Adrenal gland (tissue), 12 donors: ENCODE measurements around the gene RBM8A. TPM values are rescaled to one million over a fixed set of nuclear protein-coding genes. Genes with fewer than 3 reads are reported as not detected.

Source experiments
- DNase-seq, 7 donors: peaks; one replicate each; pipeline ENCODE4 v3.0.0-alpha.2; 2019 to 2020
- H3K27ac ChIP-seq, 5 donors: fragments of 200-600 bp; sonication (generic) in 4 of 5; 1 replicate in 3 of 5; 2 replicates in 2 of 5; pipeline versions ENCODE4 v1.5.1 to v1.8.0; 2016 to 2020; ENCODE audit warnings: mild to moderate bottlenecking in 1 of 5
- H3K27me3 ChIP-seq: fragments of 200-600 bp; 2 replicates; pipeline ENCODE4 v1.8.0; 2021
- H3K36me3 ChIP-seq, 2 donors: fragments of 200-600 bp; replicated peaks in 1 of 2; 1 replicate in 1 of 2; 2 replicates in 1 of 2; pipeline versions ENCODE4 v1.5.1 to v1.8.0; 2018 to 2022
- H3K4me1 ChIP-seq, 2 donors: fragments of 200-600 bp; replicated peaks in 1 of 2; 1 replicate in 1 of 2; 2 replicates in 1 of 2; pipeline versions ENCODE4 v1.5.1 to v1.8.0; 2018 to 2021
- H3K4me3 ChIP-seq, 4 donors: fragments of 200-600 bp; sonication (generic) in 3 of 4; one replicate each; pipeline ENCODE4 v1.5.1; 2016 to 2018
- H3K9me3 ChIP-seq, 3 donors: fragments of 200-600 bp; sonication (generic) in 1 of 3; replicated peaks in 1 of 3; 1 replicate in 2 of 3; 2 replicates in 1 of 3; pipeline versions ENCODE4 v1.5.1 to v1.8.0; 2016 to 2021
- CTCF ChIP-seq, 6 experiments: fragments of 450-650 bp in 4 of 6; fragments of 200-600 bp in 2 of 6; sonication (generic) in 1 of 6; IDR thresholded peaks; 1 replicate in 5 of 6; 2 replicates in 1 of 6; pipeline versions ENCODE4 v1.5.1 to v1.8.0; 2016 to 2021; ENCODE audit warnings: antibody characterized with exemption in 6 of 6, mild to moderate bottlenecking in 2 of 6, moderate library complexity in 1 of 6
- POLR2A ChIP-seq, 2 donors: fragments of 450-650 bp; IDR thresholded peaks; one replicate each; pipeline ENCODE4 v1.6.1; 2017; ENCODE audit warnings: antibody characterized with exemption in 2 of 2, mild to moderate bottlenecking in 2 of 2, moderate library complexity in 1 of 2
- WGBS, 4 donors: extraction: QIAGEN DNeasy Blood & Tissue Kit in 2 of 4; methylation state at CpG; one replicate each; pipeline versions ENCODE4 v1.1.5 to v1.1.7; 2013 to 2017; 5-methylcytosine and 5-hydroxymethylcytosine counted together
- intact Hi-C, 2 donors: fragments of 100-400 bp; cut with DNase I; formaldehyde crosslinking; loops; one replicate each; pipeline versions ENCODE4 v1.14.1 to v1.15.0; 2022 to 2023
- polyA plus RNA-seq, 3 donors: library from polyadenylated mRNA; stranded (reverse); fragments of 200-250 nt in 2 of 3; fragments of 350-450 nt in 1 of 3; fragmentation: Illumina TruSeq in 1 of 3; extraction: RNeasy Lipid Tissue Mini Kit (QIAGEN cat#74804) in 1 of 3; gene quantifications; one replicate each; pipeline ENCODE4 v1.2.3, GENCODE V29; 2013 to 2014
- total RNA-seq, 9 donors: library from RNA; depleted of rRNA in 4 of 9; stranded (reverse); fragments of >200 nt in 4 of 9; fragments of 120-200 nt in 1 of 9; fragmentation: NEBNext Ultra II Directional in 1 of 9; extraction: Animal tissue kit (Norgen Biotek cat#: 25700) in 1 of 9; gene quantifications; one replicate each; pipeline versions ENCODE4 v1.1.0 to v1.2.4, GENCODE V29; 2013 to 2023
- donor health status: healthy with polysubstance abuse.
- donor health status: Bipolar disorder and iron deficiency.
- donor health status: DM: yes; HTN: yes; CAD: no.
- donor health status: DM: no; HTN: no; CAD: no.
- donor health status: DM: no; HTN: no; CAD: no.
- donor health status: DM: yes; HTN: yes; CAD: no.

The RBM8A gene
- total and polyA plus RNA-seq, 12 donors, result 61.5 to 223 (median 111) TPM

GRCh38 chr1:145918144-145918991 is 8.9 kb downstream of the RBM8A start, which contains the start of gene PEX11B:
TSS of gene PEX11B (minus strand) at chr1:145918717. CDS start at chr1:145918688, 29 bp downstream.
- peaks cover 0 to 28% of the 10 kb centered on the region in 2 donors for H3K36me3 ChIP-seq
- H3K27ac ChIP-seq, result peak within 1 kb of the TSS; percentile 37 to 89 (median 77)
- 0 to 1% (median 0%) methylated on average over 22 to 51 of the region's 51 CpGs for WGBS, 4 donors
- peaks cover 8 to 40% of the 10 kb centered on the region in 2 donors for H3K4me1 ChIP-seq
- H3K4me3 ChIP-seq, result peak within 1 kb of the TSS; percentile 14 to 85 (median 74)
- peak; percentile 18 to 35 for TF ChIP-seq POLR2A (IDR thresholded peaks at IDR 0.05)
- peak in 1 of 6 experiments; percentile 26 for TF ChIP-seq CTCF (IDR thresholded peaks at IDR 0.05)
- peak; percentile 86 to 94 (median 90) for DNase-seq
- no peaks in the 10 kb centered on the region for H3K27me3 ChIP-seq
- intact Hi-C loops, result loop anchor here (5.0 kb wide), 2 partner anchors 49 to 89 kb away; no protein-coding TSS in a partner anchor
- no peaks in the 10 kb centered on the region for H3K9me3 ChIP-seq

- WGBS, 4 donors, result 82 to 86% (median 84%) methylated on average over 5 of the region's 5 CpGs
- peak overlapping the region in 2 of 4 donors; percentile 14 to 68 for H3K4me3 ChIP-seq
- peaks cover 8 to 32% of the 10 kb centered on the region in 2 donors for H3K4me1 ChIP-seq
- H3K27ac ChIP-seq, result peak overlapping the region in 2 of 5 donors; percentile 85 to 89
- H3K9me3 ChIP-seq, result no peaks in the 10 kb centered on the region
- intact Hi-C loops, result loop anchor here (5.0 kb wide), 2 partner anchors 50 to 90 kb away; no protein-coding TSS in a partner anchor
- peaks cover 0 to 23% of the 10 kb centered on the region in 2 donors for H3K36me3 ChIP-seq
- H3K27me3 ChIP-seq, result no peaks in the 10 kb centered on the region
- TF ChIP-seq POLR2A (IDR thresholded peaks at IDR 0.05) (no peak), CTCF (IDR thresholded peaks at IDR 0.05) (no peak)
- peak in 1 of 7 donors; percentile 49 for DNase-seq
Measured at GRCh38 chr1:145917595-145917994, 9.7 kb downstream of the RBM8A start.

GRCh38 chr1:145916745-145917144 is 10.5 kb downstream of the RBM8A start:
- peak in 2 of 7 donors; percentile 33 to 43 for DNase-seq
- Histone ChIP-seq H3K27ac (peak overlapping the region in 1 of 5 donors; percentile 11), H3K4me3 (no peak overlapping the region), H3K27me3 (no peaks in the 10 kb centered on the region), H3K9me3 (no peaks in the 10 kb centered on the region), H3K36me3 (peaks cover 0 to 30% of the 10 kb centered on the region in 2 donors), H3K4me1 (peaks cover 8 to 28% of the 10 kb centered on the region in 2 donors)
- intact Hi-C loops, result loop anchor here (5.0 kb wide), 2 partner anchors 51 to 91 kb away; no protein-coding TSS in a partner anchor
- 63 to 80% (median 68%) methylated on average over 5 of the region's 5 CpGs for WGBS, 4 donors
- TF ChIP-seq POLR2A (IDR thresholded peaks at IDR 0.05) (no peak), CTCF (IDR thresholded peaks at IDR 0.05) (no peak)

- H3K36me3 ChIP-seq, result peaks cover 0 to 42% of the 10 kb centered on the region in 2 donors
- H3K9me3 ChIP-seq, result no peaks in the 10 kb centered on the region
- H3K27me3 ChIP-seq, result no peaks in the 10 kb centered on the region
- 61 to 74% (median 74%) methylated on average over 9 to 11 of the region's 11 CpGs for WGBS, 4 donors
- no peak overlapping the region for H3K27ac ChIP-seq
- peaks cover 4 to 12% of the 10 kb centered on the region in 2 donors for H3K4me1 ChIP-seq
- H3K4me3 ChIP-seq, result no peak overlapping the region
- DNase-seq, result peak in 1 of 7 donors; percentile 41
- TF ChIP-seq POLR2A (IDR thresholded peaks at IDR 0.05) (no peak), CTCF (IDR thresholded peaks at IDR 0.05) (no peak)
- intact Hi-C loops, result no loop called here
Measured at GRCh38 chr1:145912128-145912641, 15.1 kb downstream of the RBM8A start.
